A673 (cell line): ENCODE results near the gene MAB21L4. TPM values are rescaled to one million over a fixed set of nuclear protein-coding genes. Genes with fewer than 3 reads are reported as not detected.

Experiments
- BruUV-seq: library from RNA; stranded (reverse); fragments of 400-500 nt; replicated peaks from 2 replicates; lab custom pipeline; 2021; lab: Mats Ljungman, UMichigan
- CTCF ChIA-PET: fragments of 300-600 bp; sonication (Branson Sonifier 250); formaldehyde crosslinking; loops from one replicate; lab custom pipeline; 2022; ENCODE audit warnings: antibody characterized with exemption; lab: Charles Lee
- POLR2A ChIA-PET: fragments of 300-600 bp; sonication (Branson Sonifier 250); formaldehyde crosslinking; loops from one replicate; lab custom pipeline; 2022; ENCODE audit warnings: antibody characterized with exemption; ENCODE audit not compliant: low non-redundant PET; lab: Charles Lee
- DNase-seq: peaks from one replicate; pipeline ENCODE4 v3.0.0-alpha.2; 2015; ENCODE audit warnings: low spot score
- H3K27ac ChIP-seq: fragments of 200-600 bp; sonication (generic); 2 replicates; pipeline ENCODE4 v1.5.1; 2016; ENCODE audit warnings: mixed run types, low read depth, mild to moderate bottlenecking, mixed read lengths, antibody characterized with exemption, low read length; ENCODE audit not compliant: poor library complexity, severe bottlenecking
- H3K27me3 ChIP-seq: fragments of 200-600 bp; sonication (generic); replicated peaks from 2 replicates; pipeline ENCODE4 v1.6.1; 2017; ENCODE audit warnings: mixed run types, low read depth, mild to moderate bottlenecking, mixed read lengths, antibody characterized with exemption, low read length; ENCODE audit not compliant: insufficient read depth, poor library complexity
- H3K36me3 ChIP-seq: fragments of 200-600 bp; sonication (generic); 2 replicates; pipeline ENCODE4 v1.6.1; 2016; ENCODE audit warnings: mixed run types, mild to moderate bottlenecking, mixed read lengths, antibody characterized with exemption, low read length; ENCODE audit not compliant: insufficient read depth, poor library complexity, severe bottlenecking
- H3K4me1 ChIP-seq: fragments of 200-600 bp; sonication (generic); 2 replicates; pipeline ENCODE4 v1.6.1; 2017; ENCODE audit warnings: mixed run types, mild to moderate bottlenecking, mixed read lengths, antibody characterized with exemption, low read length; ENCODE audit not compliant: insufficient read depth, poor library complexity, severe bottlenecking
- H3K4me3 ChIP-seq: fragments of 200-600 bp; sonication (generic); 2 replicates; pipeline ENCODE4 v1.5.1; 2016; ENCODE audit warnings: low read depth, mixed run types, mild to moderate bottlenecking, mixed read lengths, low read length; ENCODE audit not compliant: poor library complexity, severe bottlenecking
- H3K9me3 ChIP-seq: fragments of 200-600 bp; sonication (generic); 2 replicates; pipeline ENCODE4 v1.6.1; 2016; ENCODE audit warnings: mixed run types, low read depth, mild to moderate bottlenecking, mixed read lengths, antibody characterized with exemption, low read length; ENCODE audit not compliant: poor library complexity, severe bottlenecking
- EZH2 ChIP-seq: fragments of 200-600 bp; sonication (generic); IDR thresholded peaks from 2 replicates; pipeline ENCODE4 v1.6.1; 2017; ENCODE audit warnings: borderline replicate concordance, low read depth, mild to moderate bottlenecking, mixed read lengths, antibody characterized with exemption, low read length; ENCODE audit not compliant: poor library complexity, severe bottlenecking
- intact Hi-C: fragments of 100-400 bp; cut with micrococcal nuclease; formaldehyde crosslinking; loops from one replicate; pipeline ENCODE4 v1.10.0; 2022; ENCODE audit not compliant: unreplicated experiment
- total RNA-seq: library from RNA; stranded (reverse); gene quantifications from 2 replicates; pipeline ENCODE4 v1.2.3, GENCODE V29; 2021
- TF ChIP-seq, protein P1 (sequence below): fragments of 300-800, 200-600 bp; sonication (generic); conservative IDR thresholded peaks from 2 replicates; pipeline ENCODE4 v1.5.1; 2017; ENCODE audit warnings: low read depth, mild to moderate bottlenecking, antibody characterized with exemption, low read length, moderate library complexity, mixed read lengths

MAB21L4 gene
- total RNA-seq, 1 experiment from 2014 or later: not detected

DNA sequence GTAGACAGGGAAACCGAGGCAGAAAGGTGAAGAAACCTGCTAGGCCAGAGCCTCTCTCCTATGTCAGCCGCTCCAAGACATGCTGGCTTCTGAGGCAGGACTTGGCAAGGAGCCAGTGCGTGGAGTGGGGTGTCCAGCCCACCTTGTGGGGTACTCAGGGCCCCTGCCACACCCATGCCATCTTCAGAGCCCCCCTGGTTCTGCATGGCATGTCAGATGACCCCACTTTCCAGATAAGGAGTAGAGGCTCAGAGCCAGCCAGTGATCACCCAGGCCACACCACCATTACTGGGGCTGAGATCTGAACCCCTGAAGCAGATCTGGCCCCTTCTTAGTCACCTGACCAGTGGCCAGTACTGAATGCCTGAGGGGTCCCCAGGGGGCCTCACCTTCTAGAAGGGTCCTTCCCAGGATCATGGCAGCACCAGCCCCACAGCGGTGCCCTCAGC, 24.9 kb upstream of the MAB21L4 start:
- Histone ChIP-seq H3K9me3 (no peaks in the 10 kb centered on the region), H3K36me3 (no peaks in the 10 kb centered on the region), H3K27ac (peak overlapping the region; percentile 35), H3K4me3 (no peak overlapping the region), H3K27me3 (no peaks in the 10 kb centered on the region), H3K4me1 (peaks cover 37% of the 10 kb centered on the region)
- BruUV-seq: no TSS peak
- DNase-seq: no peak
- TF ChIP-seq, protein P1, sequence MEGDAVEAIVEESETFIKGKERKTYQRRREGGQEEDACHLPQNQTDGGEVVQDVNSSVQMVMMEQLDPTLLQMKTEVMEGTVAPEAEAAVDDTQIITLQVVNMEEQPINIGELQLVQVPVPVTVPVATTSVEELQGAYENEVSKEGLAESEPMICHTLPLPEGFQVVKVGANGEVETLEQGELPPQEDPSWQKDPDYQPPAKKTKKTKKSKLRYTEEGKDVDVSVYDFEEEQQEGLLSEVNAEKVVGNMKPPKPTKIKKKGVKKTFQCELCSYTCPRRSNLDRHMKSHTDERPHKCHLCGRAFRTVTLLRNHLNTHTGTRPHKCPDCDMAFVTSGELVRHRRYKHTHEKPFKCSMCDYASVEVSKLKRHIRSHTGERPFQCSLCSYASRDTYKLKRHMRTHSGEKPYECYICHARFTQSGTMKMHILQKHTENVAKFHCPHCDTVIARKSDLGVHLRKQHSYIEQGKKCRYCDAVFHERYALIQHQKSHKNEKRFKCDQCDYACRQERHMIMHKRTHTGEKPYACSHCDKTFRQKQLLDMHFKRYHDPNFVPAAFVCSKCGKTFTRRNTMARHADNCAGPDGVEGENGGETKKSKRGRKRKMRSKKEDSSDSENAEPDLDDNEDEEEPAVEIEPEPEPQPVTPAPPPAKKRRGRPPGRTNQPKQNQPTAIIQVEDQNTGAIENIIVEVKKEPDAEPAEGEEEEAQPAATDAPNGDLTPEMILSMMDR: no peak
- no peak for TF ChIP-seq EZH2
- ChIA-PET CTCF (no interaction called here), POLR2A (no interaction called here)
- intact Hi-C loops: no loop called here

DNA sequence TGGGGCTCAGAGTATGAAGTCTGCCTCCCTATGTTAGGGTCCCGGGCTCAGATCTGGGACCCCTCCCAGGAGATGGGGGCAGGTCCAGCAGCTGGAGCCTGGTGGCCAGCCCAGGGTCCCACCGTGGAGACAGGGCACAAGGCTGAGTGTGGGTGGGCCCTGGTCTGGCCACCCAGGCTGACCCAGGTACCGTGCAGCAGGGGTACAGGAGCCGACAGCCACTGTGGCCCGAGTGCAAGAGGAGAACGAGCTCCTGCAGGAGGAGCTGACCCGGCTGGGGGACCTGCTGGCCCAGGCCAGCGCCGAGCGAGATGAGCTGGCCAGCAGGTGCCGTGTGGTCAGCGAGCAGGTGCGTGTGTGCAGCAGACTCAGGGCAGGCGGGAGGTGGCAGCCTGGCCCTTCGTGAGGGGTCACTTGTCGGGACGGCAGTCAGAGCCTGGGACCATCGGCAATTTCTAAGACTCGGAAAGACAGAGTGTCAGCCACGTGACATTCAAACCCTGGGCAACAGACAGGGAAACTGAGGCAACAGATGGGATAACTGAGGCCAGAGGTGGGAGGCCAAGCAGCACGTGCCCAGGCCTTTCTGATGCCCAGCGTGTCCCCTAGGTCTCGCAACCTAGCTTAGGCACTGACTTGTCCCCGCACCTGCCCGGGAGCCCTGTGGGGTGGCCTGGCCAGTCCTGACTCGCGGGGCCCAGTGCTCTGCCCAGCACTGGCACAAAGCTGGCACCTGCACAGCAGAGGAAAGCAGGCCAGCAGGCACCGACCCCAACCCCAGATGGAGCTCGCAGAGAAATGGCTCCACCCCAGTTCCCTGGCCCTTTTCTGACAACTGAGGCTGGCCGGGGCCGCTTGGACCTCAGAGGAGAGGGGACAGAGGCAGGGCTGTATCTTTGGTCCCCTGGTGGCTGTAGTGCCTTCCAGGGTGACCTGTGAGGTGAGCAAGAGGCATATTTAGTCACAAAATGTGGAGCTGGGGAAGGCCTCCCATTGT, 24.1 kb upstream of the MAB21L4 start:
- ChIA-PET CTCF (no interaction called here), POLR2A (no interaction called here)
- Histone ChIP-seq H3K27me3 (no peaks in the 10 kb centered on the region), H3K27ac (no peak overlapping the region), H3K4me3 (no peak overlapping the region), H3K9me3 (no peaks in the 10 kb centered on the region), H3K36me3 (no peaks in the 10 kb centered on the region), H3K4me1 (peaks cover 42% of the 10 kb centered on the region)
- BruUV-seq: no TSS peak
- intact Hi-C loops: loop anchor here (10.0 kb wide), 1 partner anchor 155 kb away; no protein-coding TSS in a partner anchor
- TF ChIP-seq, protein P1: no peak
- TF ChIP-seq EZH2: no peak
- DNase-seq: no peak

DNA sequence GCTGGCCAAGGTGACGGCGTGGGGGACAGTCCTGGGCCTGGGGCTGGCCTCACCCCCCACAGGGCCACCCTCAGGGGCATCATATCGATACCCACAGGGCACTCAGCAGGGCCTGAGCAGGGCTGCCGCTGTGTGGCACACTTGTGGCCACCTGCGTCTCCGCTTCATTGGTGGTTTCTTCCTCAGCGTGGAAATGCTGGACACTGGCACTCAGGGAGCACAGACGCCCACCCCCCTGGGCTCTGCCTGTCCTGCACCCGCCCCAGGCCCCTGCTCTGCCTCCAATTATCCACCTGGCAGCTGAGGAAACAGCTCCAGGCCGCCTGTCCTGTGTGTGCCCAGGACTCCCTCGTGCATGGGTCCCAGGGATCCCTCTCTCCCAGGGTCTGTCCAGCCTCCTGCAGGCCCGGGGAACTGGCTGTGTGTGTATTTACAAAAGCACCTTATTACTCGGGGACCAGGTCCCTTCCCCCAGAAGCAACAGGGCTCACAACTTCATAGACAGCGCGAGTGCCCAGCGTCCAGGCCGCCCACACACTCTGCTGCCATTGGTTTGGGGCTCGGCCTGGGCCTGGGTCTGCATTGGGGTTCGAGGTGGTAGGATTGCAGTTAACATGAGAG, 23.3 kb upstream of the MAB21L4 start:
- TF ChIP-seq, protein P1: no peak
- no peak for TF ChIP-seq EZH2
- DNase-seq: no peak
- Histone ChIP-seq H3K4me1 (peaks cover 48% of the 10 kb centered on the region), H3K36me3 (no peaks in the 10 kb centered on the region), H3K27me3 (no peaks in the 10 kb centered on the region), H3K27ac (no peak overlapping the region), H3K4me3 (no peak overlapping the region), H3K9me3 (no peaks in the 10 kb centered on the region)
- ChIA-PET POLR2A (no interaction called here), CTCF (no interaction called here)
- intact Hi-C loops: loop anchor here (10.0 kb wide), 1 partner anchor 156 kb away; no protein-coding TSS in a partner anchor
- no TSS peak for BruUV-seq
